H9 (cell line): ENCODE data around the gene PHLDB1. TPM values are rescaled to one million over a fixed set of nuclear protein-coding genes. Genes with fewer than 3 reads are reported as not detected.
A peak's percentile ranks its signal among the peaks of the same experiment; 100 is the strongest.

Source experiments
- DNase-seq: peaks from one replicate; pipeline ENCODE4 v3.0.0-alpha.2; 2017
- H2AFZ ChIP-seq: one replicate; pipeline ENCODE4 v1.6.1; 2013; ENCODE audit warnings: mild to moderate bottlenecking, low read length, control low read depth, moderate library complexity
- H2AK5ac ChIP-seq: 2 replicates; pipeline ENCODE4 v1.6.1; 2013; ENCODE audit warnings: low read length, control low read depth, mixed read lengths; ENCODE audit not compliant: insufficient read length
- H2BK120ac ChIP-seq: one replicate; pipeline ENCODE4 v1.6.1; 2013; ENCODE audit warnings: low read depth, mild to moderate bottlenecking, low read length, control low read depth, inconsistent platforms; ENCODE audit not compliant: poor library complexity, severe bottlenecking
- H2BK12ac ChIP-seq: 2 replicates; pipeline ENCODE4 v1.6.1; 2013; ENCODE audit warnings: low read length, control low read depth, mixed read lengths, low read depth; ENCODE audit not compliant: insufficient read length
- H2BK15ac ChIP-seq: 2 replicates; pipeline ENCODE4 v1.6.1; 2013; ENCODE audit warnings: low read depth, low read length, control low read depth
- H2BK20ac ChIP-seq: one replicate; pipeline ENCODE4 v1.6.1; 2013; ENCODE audit warnings: low read depth, mild to moderate bottlenecking, low read length, control low read depth, inconsistent platforms; ENCODE audit not compliant: poor library complexity, severe bottlenecking
- H2BK5ac ChIP-seq: 2 replicates; pipeline ENCODE4 v1.6.1; 2013; ENCODE audit warnings: low read length, control low read depth, mixed read lengths; ENCODE audit not compliant: insufficient read length
- H3K14ac ChIP-seq: 2 replicates; pipeline ENCODE4 v1.6.1; 2013; ENCODE audit warnings: low read length, control low read depth; ENCODE audit not compliant: insufficient read depth
- H3K18ac ChIP-seq: 2 replicates; pipeline ENCODE4 v1.6.1; 2013; ENCODE audit warnings: low read depth, mild to moderate bottlenecking, mixed read lengths, low read length, control low read depth; ENCODE audit not compliant: insufficient read length
- H3K23ac ChIP-seq: 2 replicates; pipeline ENCODE4 v1.6.1; 2013; ENCODE audit warnings: low read length, control low read depth, mixed read lengths, low read depth; ENCODE audit not compliant: insufficient read length
- H3K23me2 ChIP-seq: 2 replicates; pipeline ENCODE4 v1.6.1; 2013; ENCODE audit warnings: low read depth, mild to moderate bottlenecking, mixed read lengths, low read length, control low read depth; ENCODE audit not compliant: insufficient read length, poor library complexity, severe bottlenecking
- H3K27ac ChIP-seq: 2 replicates; pipeline ENCODE4 v1.5.1; 2013; ENCODE audit warnings: low read length, control low read depth, mixed read lengths, low read depth; ENCODE audit not compliant: insufficient read length
- H3K27me3 ChIP-seq: 2 replicates; pipeline ENCODE4 v1.6.1; 2013; ENCODE audit warnings: low read length, control low read depth, inconsistent platforms; ENCODE audit not compliant: insufficient read depth
- H3K4ac ChIP-seq: 2 replicates; pipeline ENCODE4 v1.6.1; 2013; ENCODE audit warnings: low read depth, mild to moderate bottlenecking, control low read depth, inconsistent platforms, low read length, moderate library complexity
- H3K4me1 ChIP-seq: 2 replicates; pipeline ENCODE4 v1.6.1; 2013; ENCODE audit warnings: low read length, control low read depth, inconsistent platforms; ENCODE audit not compliant: insufficient read depth
- H3K4me2 ChIP-seq: 2 replicates; pipeline ENCODE4 v1.6.1; 2013; ENCODE audit warnings: low read length, control low read depth, mixed read lengths; ENCODE audit not compliant: insufficient read length, insufficient read depth
- H3K56ac ChIP-seq: 2 replicates; pipeline ENCODE4 v1.6.1; 2013; ENCODE audit warnings: low read depth, mild to moderate bottlenecking, mixed read lengths, low read length, control low read depth; ENCODE audit not compliant: insufficient read length
- H3K79me1 ChIP-seq: 2 replicates; pipeline ENCODE4 v1.6.1; 2013; ENCODE audit warnings: low read depth, mild to moderate bottlenecking, moderate library complexity, low read length, control low read depth, inconsistent platforms; ENCODE audit not compliant: insufficient read depth, poor library complexity, severe bottlenecking
- H3K79me2 ChIP-seq: 2 replicates; pipeline ENCODE4 v1.6.1; 2013; ENCODE audit warnings: low read length, control low read depth, inconsistent platforms; ENCODE audit not compliant: insufficient read depth
- H3K9ac ChIP-seq: 2 replicates; pipeline ENCODE4 v1.6.1; 2013; ENCODE audit warnings: low read length, control low read depth, mixed read lengths; ENCODE audit not compliant: insufficient read length; ENCODE audit errors: extremely low read depth
- H3K9me3 ChIP-seq: one replicate; pipeline ENCODE4 v1.6.1; 2013; ENCODE audit warnings: low read depth, low read length, inconsistent platforms; ENCODE audit not compliant: control insufficient read depth
- H3T11ph ChIP-seq: one replicate; pipeline ENCODE4 v1.6.1; 2013; ENCODE audit warnings: mild to moderate bottlenecking, low read length, control low read depth, inconsistent platforms
- H4K20me1 ChIP-seq: one replicate; pipeline ENCODE4 v1.6.1; 2013; ENCODE audit not compliant: control insufficient read depth, insufficient read length, insufficient read depth
- H4K5ac ChIP-seq: 2 replicates; pipeline ENCODE4 v1.6.1; 2013; ENCODE audit warnings: low read depth, mild to moderate bottlenecking, mixed read lengths, low read length, control low read depth; ENCODE audit not compliant: insufficient read length
- H4K8ac ChIP-seq: replicated peaks from 2 replicates; pipeline ENCODE4 v1.6.1; 2013; ENCODE audit warnings: low read length, control low read depth, mixed read lengths, low read depth; ENCODE audit not compliant: insufficient read length
- H4K91ac ChIP-seq: 2 replicates; pipeline ENCODE4 v1.6.1; 2013; ENCODE audit warnings: low read depth, mild to moderate bottlenecking, moderate library complexity, mixed read lengths, low read length, control low read depth; ENCODE audit not compliant: insufficient read length
- H3K27ac Mint-ChIP-seq, 3 experiments: 2 replicates in 2 of 3; 3 replicates in 1 of 3; pipeline ENCODE4 v1.8.0; 2020 to 2021; ENCODE audit warnings: mixed read lengths in 3 of 3, mild to moderate bottlenecking in 1 of 3, moderate library complexity in 1 of 3
- H3K27me3 Mint-ChIP-seq: 2 replicates; pipeline ENCODE4 v1.8.0; 2021; ENCODE audit warnings: low read depth, mild to moderate bottlenecking, moderate library complexity, mixed read lengths
- H3K36me3 Mint-ChIP-seq, 3 experiments: 2 replicates in 2 of 3; 3 replicates in 1 of 3; pipeline ENCODE4 v1.8.0; 2020 to 2021; ENCODE audit warnings: low read depth in 3 of 3, mixed read lengths in 3 of 3; ENCODE audit not compliant: insufficient read depth in 1 of 3
- H3K4me1 Mint-ChIP-seq, 2 experiments: 2 replicates each; pipeline ENCODE4 v1.8.0; 2020; ENCODE audit warnings: mixed read lengths in 2 of 2
- H3K4me3 Mint-ChIP-seq, 2 experiments: 2 replicates in 1 of 2; 3 replicates in 1 of 2; pipeline ENCODE4 v1.8.0; 2020 to 2021; ENCODE audit warnings: mild to moderate bottlenecking in 2 of 2, mixed read lengths in 2 of 2, moderate library complexity in 1 of 2
- H3K9me3 Mint-ChIP-seq, 2 experiments: 2 replicates in 1 of 2; 3 replicates in 1 of 2; pipeline ENCODE4 v1.8.0; 2020; ENCODE audit warnings: mild to moderate bottlenecking in 2 of 2, mixed read lengths in 2 of 2, moderate library complexity in 1 of 2
- CTCF ChIP-seq: fragments of 200-600 bp; sonication (generic); conservative IDR thresholded peaks from 3 replicates; pipeline ENCODE4 v1.8.0; 2021; ENCODE audit warnings: antibody characterized with exemption, mild to moderate bottlenecking
- WGBS: extraction: QIAGEN DNeasy Blood & Tissue Kit; methylation state at CpG from one replicate; pipeline ENCODE4 v1.1.7; 2013; ENCODE audit warnings: missing lambda C conversion rate, low lambda C conversion rate, mixed read lengths; ENCODE audit not compliant: insufficient read length; ENCODE audit errors: extremely low coverage; 5-methylcytosine and 5-hydroxymethylcytosine counted together
- total RNA-seq: library from RNA; stranded (reverse); gene quantifications from 2 replicates; pipeline ENCODE4 v1.2.1, GENCODE V29; 2021

Gene PHLDB1
- total RNA-seq, 1 experiment from 2014 or later = 56.0 TPM

- no peaks in the 10 kb centered on the region for H3K79me1 ChIP-seq
- no peak for TF ChIP-seq CTCF
Measured at GRCh38 chr11:118679483-118679882, 72.1 kb downstream of the PHLDB1 start, which contains the start of gene TREH. Gene TREH (minus strand): TSS chr11:118679650. CDS start chr11:118679627, 23 bp downstream.

More at GRCh38 chr11:118679483-118679882, 72.1 kb downstream of the PHLDB1 start, which contains the start of gene TREH:
- Histone ChIP-seq H3K4me2 (no peak within 1 kb of the TSS), H3K23ac (no peak within 1 kb of the TSS), H2BK5ac (no peak within 1 kb of the TSS), H4K5ac (no peak within 1 kb of the TSS), H3K9ac (no peak within 1 kb of the TSS), H3K14ac (no peak within 1 kb of the TSS), H3K23me2 (no peaks in the 10 kb centered on the region), H3K18ac (no peak within 1 kb of the TSS), H2BK20ac (no peak within 1 kb of the TSS), H2BK12ac (no peak within 1 kb of the TSS), H2AK5ac (no peak within 1 kb of the TSS), H3T11ph (no peak within 1 kb of the TSS), H3K27ac (no peak within 1 kb of the TSS), H3K9me3 (no peaks in the 10 kb centered on the region), H4K91ac (no peak within 1 kb of the TSS), H3K4me1 (no peaks in the 10 kb centered on the region), H3K27me3 (no peaks in the 10 kb centered on the region), H2AFZ (no peak within 1 kb of the TSS), H3K56ac (no peak within 1 kb of the TSS), H4K20me1 (no peaks in the 10 kb centered on the region), H2BK120ac (no peak within 1 kb of the TSS), H2BK15ac (no peak within 1 kb of the TSS), H3K4ac (no peak within 1 kb of the TSS), H3K79me2 (no peaks in the 10 kb centered on the region), H4K8ac (no peak within 1 kb of the TSS)
- H3K36me3 Mint-ChIP-seq = peaks cover 4 to 7% (median 6%) of the 10 kb centered on the region in 3 experiments; a peak in 5 of 7 replicates
- H3K4me3 Mint-ChIP-seq = no peak within 1 kb of the TSS; a peak in 1 of 5 replicates
- H3K27ac Mint-ChIP-seq = peak within 1 kb of the TSS in 2 of 3 experiments; percentile 32 to 39; a peak in 2 of 7 replicates
- no CpG with 5 or more reads among the region's 5 CpGs for WGBS
- peaks cover 4 to 10% of the 10 kb centered on the region in 2 experiments for H3K4me1 Mint-ChIP-seq
- peaks cover 2% of the 10 kb centered on the region for H3K27me3 Mint-ChIP-seq
- DNase-seq = no peak
- H3K9me3 Mint-ChIP-seq = peaks cover 21 to 25% of the 10 kb centered on the region in 2 experiments
